Measurements from ENCODE around the gene CORO1C. TPM values are rescaled to one million over a fixed set of nuclear protein-coding genes. Genes with fewer than 3 reads are reported as not detected.

CORO1C gene
- total RNA-seq, 1 experiment from 2014 or later, result 138 TPM

DNA sequence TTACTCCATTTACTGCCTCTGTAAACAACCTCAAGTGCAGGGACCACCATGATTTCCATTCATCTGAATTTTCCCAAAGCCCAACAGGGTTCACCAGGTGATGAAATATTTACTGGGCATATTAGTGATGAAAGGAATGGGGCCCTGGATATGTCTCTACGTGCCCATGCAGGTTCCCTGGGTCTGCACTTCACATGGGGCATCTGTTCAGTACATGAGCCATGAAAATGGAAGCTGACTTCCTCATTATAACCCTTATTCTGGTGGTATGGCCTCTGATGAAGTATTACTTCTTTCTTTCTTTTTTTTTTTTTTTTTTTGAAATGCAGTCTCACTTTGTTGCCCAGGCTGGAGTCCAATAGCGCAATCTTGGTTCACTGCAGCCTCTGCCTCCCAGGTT, 26.5 kb upstream of the CORO1C start (continued):
- TF ChIP-seq REST (IDR thresholded peaks at IDR 0.05; ENCODE audit: low read depth), result no peak
- no peak for TF ChIP-seq SP1 (IDR thresholded peaks at IDR 0.05; ENCODE audit: low read depth)
- no peak for TF ChIP-seq EGR1 (IDR thresholded peaks at IDR 0.05; ENCODE audit: low read depth)
- TF ChIP-seq EZH2phosphoT487 (IDR thresholded peaks at IDR 0.05; ENCODE audit: borderline replicate concordance), result no peak
- no peak for TF ChIP-seq ATF3 (IDR thresholded peaks at IDR 0.05)

GRCh38 chr12:108756421-108756820, 25.1 kb upstream of the CORO1C start:
- ChIA-PET CTCF (no interaction called here), RAD21 (ENCODE audit: low non-redundant PET in 1 of 2, low total read pairs in 2 of 2, uncharacterized antibody in 2 of 2, unreplicated experiment in 2 of 2) (no interaction called here), POLR2A (no interaction called here)
- H3K27me3 ChIP-seq (ENCODE audit: insufficient read depth, low read length), result no peaks in the 10 kb centered on the region
- DNase-seq (ENCODE audit: low read depth, low spot score) (no peak), ATAC-seq (no peak)
- no peak overlapping the region for H3K4me3 ChIP-seq (replicated peaks in 1 of 2; ENCODE audit: low read depth in 1 of 2, low read length in 2 of 2)
- TF ChIP-seq, protein P1, sequence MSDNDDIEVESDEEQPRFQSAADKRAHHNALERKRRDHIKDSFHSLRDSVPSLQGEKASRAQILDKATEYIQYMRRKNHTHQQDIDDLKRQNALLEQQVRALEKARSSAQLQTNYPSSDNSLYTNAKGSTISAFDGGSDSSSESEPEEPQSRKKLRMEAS (IDR thresholded peaks at IDR 0.05), result no peak
- TF ChIP-seq ZFX (IDR thresholded peaks at IDR 0.05) (no peak), POLR2A (IDR thresholded peaks at IDR 0.05; ENCODE audit: borderline replicate concordance, extremely low read depth, insufficient read depth, insufficient read length) (no peak), SIN3A (IDR thresholded peaks at IDR 0.05; ENCODE audit: low read depth) (no peak), POLR2AphosphoS5 (IDR thresholded peaks at IDR 0.05; ENCODE audit: low read depth, low read length) (no peak), ZNF274 (IDR thresholded peaks at IDR 0.05; ENCODE audit: low read depth, low read length) (no peak), CEBPB (IDR thresholded peaks at IDR 0.05; ENCODE audit: low read depth) (no peak), SP1 (IDR thresholded peaks at IDR 0.05; ENCODE audit: low read depth) (no peak), EZH2phosphoT487 (IDR thresholded peaks at IDR 0.05; ENCODE audit: borderline replicate concordance) (no peak), REST (IDR thresholded peaks at IDR 0.05; ENCODE audit: low read depth) (no peak), CBX3 (IDR thresholded peaks at IDR 0.05; ENCODE audit: low read depth) (no peak), EGR1 (IDR thresholded peaks at IDR 0.05; ENCODE audit: low read depth) (no peak), SRF (IDR thresholded peaks at IDR 0.05; ENCODE audit: low read depth) (no peak)
- TF ChIP-seq, protein P2, sequence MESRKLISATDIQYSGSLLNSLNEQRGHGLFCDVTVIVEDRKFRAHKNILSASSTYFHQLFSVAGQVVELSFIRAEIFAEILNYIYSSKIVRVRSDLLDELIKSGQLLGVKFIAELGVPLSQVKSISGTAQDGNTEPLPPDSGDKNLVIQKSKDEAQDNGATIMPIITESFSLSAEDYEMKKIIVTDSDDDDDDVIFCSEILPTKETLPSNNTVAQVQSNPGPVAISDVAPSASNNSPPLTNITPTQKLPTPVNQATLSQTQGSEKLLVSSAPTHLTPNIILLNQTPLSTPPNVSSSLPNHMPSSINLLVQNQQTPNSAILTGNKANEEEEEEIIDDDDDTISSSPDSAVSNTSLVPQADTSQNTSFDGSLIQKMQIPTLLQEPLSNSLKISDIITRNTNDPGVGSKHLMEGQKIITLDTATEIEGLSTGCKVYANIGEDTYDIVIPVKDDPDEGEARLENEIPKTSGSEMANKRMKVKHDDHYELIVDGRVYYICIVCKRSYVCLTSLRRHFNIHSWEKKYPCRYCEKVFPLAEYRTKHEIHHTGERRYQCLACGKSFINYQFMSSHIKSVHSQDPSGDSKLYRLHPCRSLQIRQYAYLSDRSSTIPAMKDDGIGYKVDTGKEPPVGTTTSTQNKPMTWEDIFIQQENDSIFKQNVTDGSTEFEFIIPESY (IDR thresholded peaks at IDR 0.05; ENCODE audit: extremely low read depth, insufficient replicate concordance, low read length), result no peak
- H3K4me2 ChIP-seq (ENCODE audit: low read length), result no peak overlapping the region
- intact Hi-C loops (cut with micrococcal nuclease), result no loop called here
- H3K79me2 ChIP-seq (ENCODE audit: insufficient read depth, low read length), result no peaks in the 10 kb centered on the region
- H3K9ac ChIP-seq (ENCODE audit: low read length), result no peak overlapping the region
- no peak overlapping the region for H3K27ac ChIP-seq (ENCODE audit: low read depth, low read length)
- H2AFZ ChIP-seq (ENCODE audit: low read depth, low read length, poor library complexity, severe bottlenecking), result no peak overlapping the region
- H3K4me1 ChIP-seq (ENCODE audit: control insufficient read depth in 1 of 2, insufficient read depth in 2 of 2, low read length in 2 of 2), result no peaks in the 10 kb centered on the region
- no peaks in the 10 kb centered on the region for H3K36me3 ChIP-seq (ENCODE audit: control insufficient read depth in 1 of 2, insufficient read depth in 2 of 2, low read length in 2 of 2)
- H3K9me2 ChIP-seq (ENCODE audit: insufficient read depth), result no peaks in the 10 kb centered on the region
- H3K9me3 ChIP-seq (ENCODE audit: control insufficient read depth in 1 of 2, insufficient read depth in 1 of 2, low read depth in 1 of 2, low read length in 2 of 2), result no peaks in the 10 kb centered on the region
- no peaks in the 10 kb centered on the region for H4K20me1 ChIP-seq (ENCODE audit: insufficient read depth)
- BruUV-seq (replicated peaks), result no TSS peak

Data from HCT116 (cell line).